Neural cell (in vitro differentiated cells): Measurements from ENCODE around the gene RAPGEF2.

Experiments
- CTCF ChIP-seq: fragments of 450-650 bp; IDR thresholded peaks from 2 replicates; pipeline ENCODE4 v1.5.1; 2014; ENCODE audit warnings: antibody characterized with exemption, mild to moderate bottlenecking, moderate library complexity; ENCODE audit not compliant: poor library complexity, severe bottlenecking
- EP300 ChIP-seq: fragments of 450-650 bp; conservative IDR thresholded peaks from 2 replicates; pipeline ENCODE4 v1.6.1; 2014; ENCODE audit warnings: antibody characterized with exemption, mild to moderate bottlenecking, moderate library complexity; ENCODE audit not compliant: poor library complexity, severe bottlenecking
- EZH2 ChIP-seq: fragments of 200-600, 300-800 bp; shearing (Covaris generic), sonication (generic); IDR thresholded peaks from 2 replicates; pipeline ENCODE4 v1.6.1; 2014; ENCODE audit warnings: antibody characterized with exemption, low read length, borderline replicate concordance, mild to moderate bottlenecking; ENCODE audit not compliant: insufficient read depth, poor library complexity, severe bottlenecking
- MXI1 ChIP-seq: fragments of 450-650 bp; conservative IDR thresholded peaks from 2 replicates; pipeline ENCODE4 v1.6.1; 2014; ENCODE audit warnings: antibody characterized with exemption, mild to moderate bottlenecking; ENCODE audit not compliant: poor library complexity, severe bottlenecking
- POLR2AphosphoS5 ChIP-seq: IDR thresholded peaks from 2 replicates; pipeline ENCODE4 v1.6.1; 2012
- RAD21 ChIP-seq: fragments of 450-650 bp; conservative IDR thresholded peaks from 2 replicates; pipeline ENCODE4 v1.6.1; 2014; ENCODE audit warnings: antibody characterized with exemption, mild to moderate bottlenecking, moderate library complexity
- REST ChIP-seq: IDR thresholded peaks from 2 replicates; pipeline ENCODE4 v1.6.1; 2012; ENCODE audit warnings: borderline replicate concordance
- SMC3 ChIP-seq: fragments of 450-650 bp; conservative IDR thresholded peaks from 2 replicates; pipeline ENCODE4 v1.6.1; 2014; ENCODE audit warnings: antibody characterized with exemption, mild to moderate bottlenecking, moderate library complexity; ENCODE audit not compliant: poor library complexity
- TAF1 ChIP-seq: IDR thresholded peaks from 2 replicates; pipeline ENCODE4 v1.6.1; 2012; ENCODE audit warnings: low read depth

- TF ChIP-seq EZH2 (no peak), CTCF (no peak), EP300 (no peak), REST (no peak), TAF1 (no peak), POLR2AphosphoS5 (no peak), MXI1 (no peak), SMC3 (no peak), RAD21 (no peak)
Observed at GRCh38 chr4:159159611-159160010, 56.7 kb downstream of the RAPGEF2 start.
